ENCODE data around the gene FRMD6. TPM values are rescaled to one million over a fixed set of nuclear protein-coding genes. Genes with fewer than 3 reads are reported as not detected.

Gene FRMD6
- total and polyA plus RNA-seq, 2 experiments from 2014 or later, result 5.4 to 18.7 TPM

- no peaks in the 10 kb centered on the region; the same call in 2 of the 3 replicates for H3K4me1 Mint-ChIP-seq
- H3K9me3 Mint-ChIP-seq, result peaks cover 2% of the 10 kb centered on the region
- ATAC-seq, result no peak
- no peak for TF ChIP-seq JUNB (IDR thresholded peaks at IDR 0.05; ENCODE audit: unreplicated experiment)
- TF ChIP-seq EZH2phosphoT487 (IDR thresholded peaks at IDR 0.05; ENCODE audit: unreplicated experiment), result no peak
- no peak for TF ChIP-seq POLR2AphosphoS5 (IDR thresholded peaks at IDR 0.05; ENCODE audit: low read depth)
- TF ChIP-seq REST (IDR thresholded peaks at IDR 0.05; ENCODE audit: unreplicated experiment), result no peak
- no peak for TF ChIP-seq STAT1 (IDR thresholded peaks at IDR 0.05; ENCODE audit: unreplicated experiment)
- TF ChIP-seq ETS1 (IDR thresholded peaks at IDR 0.05), result no peak
- TF ChIP-seq ZNF114 (CRISPR knock-in tag; IDR thresholded peaks at IDR 0.05), result no peak
- no peak for TF ChIP-seq NANOG (IDR thresholded peaks at IDR 0.05; ENCODE audit: borderline replicate concordance)
- no peak for TF ChIP-seq ZNF462 (CRISPR knock-in tag; IDR thresholded peaks at IDR 0.05)
- TF ChIP-seq CREB1 (CRISPR knock-in tag; IDR thresholded peaks at IDR 0.05; ENCODE audit: low read depth), result no peak
- no peak for TF ChIP-seq EZH2 (IDR thresholded peaks at IDR 0.05; ENCODE audit: low read depth, unreplicated experiment)
- TF ChIP-seq CTCF (conservative IDR thresholded peaks at IDR 0.05; ENCODE audit: low read depth in 2 of 2), result no peak
- TF ChIP-seq ZNF331 (CRISPR knock-in tag; IDR thresholded peaks at IDR 0.05; ENCODE audit: low read depth), result no peak
- H3K27ac Mint-ChIP-seq, result no peak overlapping the region
- no peak overlapping the region for H3K4me3 ChIP-seq
- no peaks in the 10 kb centered on the region for H3F3A ChIP-seq (replicated peaks; ENCODE audit: low read depth)
- peaks cover 2% of the 10 kb centered on the region; the same call in 1 of the 2 replicates for H3K4me1 ChIP-seq (ENCODE audit: insufficient read depth)
- no peaks in the 10 kb centered on the region for H4K20me1 ChIP-seq (replicated peaks; ENCODE audit: insufficient read depth)
- H3K36me3 ChIP-seq (ENCODE audit: insufficient read depth), result no peaks in the 10 kb centered on the region
- peaks cover 12% of the 10 kb centered on the region; the same call in 2 of the 3 replicates for H3K36me3 Mint-ChIP-seq (ENCODE audit: low read depth)
- H3K4me2 ChIP-seq, result no peak overlapping the region
- no peaks in the 10 kb centered on the region for H3K27me3 Mint-ChIP-seq (ENCODE audit: insufficient read depth, low read depth, poor library complexity)
- no peaks in the 10 kb centered on the region for H3K27me3 ChIP-seq (ENCODE audit: insufficient read depth)
- H2AFZ ChIP-seq, result no peak overlapping the region
- DNase-seq (ENCODE audit: low spot score), result no peak
- no peaks in the 10 kb centered on the region for H3K9me2 ChIP-seq (ENCODE audit: insufficient read depth)
- no peak overlapping the region for H3K27ac ChIP-seq (ENCODE audit: low read depth)
- H3K4me3 Mint-ChIP-seq, result no peak overlapping the region
- peaks cover 60% of the 10 kb centered on the region for H3K79me2 ChIP-seq (replicated peaks; ENCODE audit: insufficient read depth)
Observed at GRCh38 chr14:51666826-51667225, 15.1 kb downstream of the FRMD6 start.
